ENCODE measurements around the gene MCU.

The MCU gene

DNA sequence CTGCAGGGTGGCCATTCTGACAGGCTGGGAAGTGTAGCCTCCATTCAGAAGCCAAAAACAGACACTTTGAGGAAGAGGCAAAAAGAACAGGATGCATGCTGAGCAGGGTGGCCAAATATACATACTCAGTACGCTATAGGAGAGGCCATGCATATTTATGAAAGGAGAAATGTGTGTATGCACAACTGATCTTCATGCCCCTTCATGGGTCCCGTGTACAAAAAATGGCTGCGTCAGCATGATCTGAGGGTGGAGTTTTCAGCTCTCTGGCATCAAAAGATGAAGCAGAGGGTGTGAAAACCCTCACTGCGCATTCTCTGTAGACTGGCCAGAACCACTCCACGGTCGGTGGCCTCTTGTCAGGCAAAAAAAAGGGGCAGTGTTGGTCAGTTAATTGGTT, 166.1 kb downstream of the MCU start:
- no peak overlapping the region for H3K4me3 ChIP-seq (replicated peaks; ENCODE audit: low read depth, low read length)
- no peak for DNase-seq (ENCODE audit: low read depth)
- TF ChIP-seq, protein P1, sequence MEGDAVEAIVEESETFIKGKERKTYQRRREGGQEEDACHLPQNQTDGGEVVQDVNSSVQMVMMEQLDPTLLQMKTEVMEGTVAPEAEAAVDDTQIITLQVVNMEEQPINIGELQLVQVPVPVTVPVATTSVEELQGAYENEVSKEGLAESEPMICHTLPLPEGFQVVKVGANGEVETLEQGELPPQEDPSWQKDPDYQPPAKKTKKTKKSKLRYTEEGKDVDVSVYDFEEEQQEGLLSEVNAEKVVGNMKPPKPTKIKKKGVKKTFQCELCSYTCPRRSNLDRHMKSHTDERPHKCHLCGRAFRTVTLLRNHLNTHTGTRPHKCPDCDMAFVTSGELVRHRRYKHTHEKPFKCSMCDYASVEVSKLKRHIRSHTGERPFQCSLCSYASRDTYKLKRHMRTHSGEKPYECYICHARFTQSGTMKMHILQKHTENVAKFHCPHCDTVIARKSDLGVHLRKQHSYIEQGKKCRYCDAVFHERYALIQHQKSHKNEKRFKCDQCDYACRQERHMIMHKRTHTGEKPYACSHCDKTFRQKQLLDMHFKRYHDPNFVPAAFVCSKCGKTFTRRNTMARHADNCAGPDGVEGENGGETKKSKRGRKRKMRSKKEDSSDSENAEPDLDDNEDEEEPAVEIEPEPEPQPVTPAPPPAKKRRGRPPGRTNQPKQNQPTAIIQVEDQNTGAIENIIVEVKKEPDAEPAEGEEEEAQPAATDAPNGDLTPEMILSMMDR (IDR thresholded peaks at IDR 0.05; ENCODE audit: low read length, missing control alignments), result no peak

DNA sequence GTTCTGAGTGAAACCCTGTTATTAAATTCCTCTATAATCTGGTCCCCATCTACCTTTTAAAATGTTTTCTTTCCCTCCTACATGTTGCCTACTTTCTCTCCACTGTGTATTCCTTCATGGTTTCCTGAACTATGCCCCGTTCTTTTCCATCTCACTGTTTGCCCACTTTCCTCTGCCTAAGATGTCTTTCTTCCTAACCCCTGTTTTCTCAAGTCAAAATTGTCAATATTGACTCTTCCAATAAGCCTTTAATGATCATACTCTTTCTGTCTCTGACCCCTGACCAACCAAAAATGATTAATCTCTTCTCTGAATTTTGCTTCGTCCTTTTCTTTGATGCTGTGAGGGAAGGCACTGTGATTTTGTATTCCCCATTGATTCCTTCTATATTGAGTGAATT, 171.0 kb downstream of the MCU start:
- TF ChIP-seq, protein P1 (IDR thresholded peaks at IDR 0.05; ENCODE audit: low read length, missing control alignments), result no peak

DNA sequence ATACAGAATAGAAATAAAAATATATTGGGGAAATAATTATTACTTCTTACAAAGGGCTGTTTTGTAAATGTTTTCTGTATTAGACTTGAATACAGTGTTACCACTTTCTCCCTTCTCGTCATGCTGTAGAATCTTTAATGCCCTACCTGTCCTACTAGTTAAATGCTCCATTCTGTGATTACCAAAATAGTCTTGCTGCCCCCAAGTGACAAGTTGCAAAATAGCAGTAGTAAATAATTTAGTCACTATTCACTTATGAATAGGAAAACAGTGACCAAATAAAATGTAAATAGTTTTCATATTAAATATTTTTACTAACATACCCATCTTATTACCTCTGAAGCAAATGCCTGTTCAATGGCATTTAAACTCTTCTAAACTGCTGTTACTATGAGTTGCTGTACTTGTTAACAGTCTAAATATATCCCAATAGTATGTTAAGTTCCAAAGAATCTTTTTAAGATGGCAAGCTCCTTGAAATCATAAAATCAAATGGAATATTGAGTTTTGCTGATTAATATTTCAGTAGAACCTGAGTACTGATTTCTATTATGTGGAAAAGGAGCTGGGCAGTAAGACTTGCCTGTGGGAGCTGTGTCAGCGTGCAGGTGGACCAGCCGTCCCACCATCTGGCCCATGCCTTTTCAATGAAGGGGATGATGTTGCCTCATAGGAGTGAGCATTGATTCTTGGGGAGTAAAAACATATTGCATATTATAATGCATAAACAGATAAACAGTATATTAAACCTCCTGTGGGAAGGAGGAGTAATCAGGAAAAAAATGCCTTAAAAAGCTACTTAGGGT, 183.5 kb downstream of the MCU start:
- DNase-seq (ENCODE audit: low read depth), result peak; percentile 60
- H3K4me3 ChIP-seq (replicated peaks; ENCODE audit: low read depth, low read length), result no peak overlapping the region
- TF ChIP-seq, protein P1 (IDR thresholded peaks at IDR 0.05; ENCODE audit: low read length, missing control alignments), result peak; percentile 54

More for the DNA sequence above, 171.0 kb downstream of the MCU start:
- H3K4me3 ChIP-seq (replicated peaks; ENCODE audit: low read depth, low read length), result no peak overlapping the region
- no peak for DNase-seq (ENCODE audit: low read depth)

DNA sequence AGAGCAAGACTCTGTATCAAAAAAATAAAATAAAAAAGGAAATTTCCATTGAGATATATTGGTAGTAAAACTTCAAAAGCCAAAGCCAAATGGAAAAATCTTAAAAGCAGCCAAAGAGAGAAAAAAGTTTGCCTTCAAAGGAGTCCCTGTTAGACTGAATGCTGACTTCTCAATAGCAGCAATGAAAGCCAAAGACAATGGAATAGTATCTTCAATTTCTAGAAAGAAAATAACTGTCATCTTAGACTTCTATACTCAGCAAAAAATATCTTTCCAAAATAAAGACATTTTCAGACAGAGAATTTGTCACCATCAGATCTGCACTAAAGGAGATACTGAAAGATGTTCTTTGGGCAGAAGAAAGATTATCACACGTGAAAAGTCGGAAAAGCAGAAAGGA, 187.3 kb downstream of the MCU start:
- DNase-seq (ENCODE audit: low read depth), result no peak
- H3K4me3 ChIP-seq (replicated peaks; ENCODE audit: low read depth, low read length), result no peak overlapping the region

DNA sequence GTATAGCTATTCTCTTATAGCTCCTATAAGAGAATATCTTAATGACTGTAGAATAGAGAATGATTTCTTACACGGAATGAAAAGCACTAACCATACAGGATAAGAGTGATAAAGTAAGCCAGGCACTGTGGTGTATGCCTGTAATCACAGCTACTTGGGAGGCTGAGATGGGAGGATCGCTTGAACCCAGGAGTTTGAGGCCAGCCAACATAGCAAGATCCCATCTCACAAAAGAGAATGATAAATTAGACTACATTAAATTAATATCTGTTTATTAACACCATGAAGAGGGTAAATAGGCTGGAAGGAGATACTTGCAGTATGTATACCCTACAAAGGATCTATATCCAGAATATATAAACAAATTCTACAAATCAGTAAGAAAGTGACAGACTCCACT, 189.3 kb downstream of the MCU start:
- H3K4me3 ChIP-seq (replicated peaks; ENCODE audit: low read depth, low read length), result no peak overlapping the region
- TF ChIP-seq, protein P1 (IDR thresholded peaks at IDR 0.05; ENCODE audit: low read length, missing control alignments), result no peak
- DNase-seq (ENCODE audit: low read depth), result no peak

More for the DNA sequence above, 187.3 kb downstream of the MCU start:
- TF ChIP-seq, protein P1 (IDR thresholded peaks at IDR 0.05; ENCODE audit: low read length, missing control alignments), result no peak

DNA sequence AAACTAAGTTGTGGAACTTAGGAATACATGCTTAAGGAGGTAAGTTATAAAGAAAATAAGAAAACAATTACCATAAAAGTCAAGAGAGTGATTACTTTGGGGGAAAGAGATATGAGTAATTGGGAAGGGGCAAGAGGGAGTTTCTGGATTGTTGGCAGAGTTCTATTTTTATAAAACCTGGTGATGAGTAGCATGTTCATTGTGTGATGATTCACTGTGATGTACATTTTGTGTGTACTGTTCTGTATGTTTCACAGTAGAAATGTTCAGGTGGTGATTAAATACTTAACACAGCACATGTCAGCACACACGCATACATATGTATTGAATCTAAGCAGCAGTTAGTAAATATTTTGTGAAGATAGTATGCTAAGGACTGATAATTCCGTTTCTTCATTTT, 191.9 kb downstream of the MCU start:
- DNase-seq (ENCODE audit: low read depth), result no peak
- TF ChIP-seq, protein P1 (IDR thresholded peaks at IDR 0.05; ENCODE audit: low read length, missing control alignments), result no peak
- H3K4me3 ChIP-seq (replicated peaks; ENCODE audit: low read depth, low read length), result no peak overlapping the region

DNA sequence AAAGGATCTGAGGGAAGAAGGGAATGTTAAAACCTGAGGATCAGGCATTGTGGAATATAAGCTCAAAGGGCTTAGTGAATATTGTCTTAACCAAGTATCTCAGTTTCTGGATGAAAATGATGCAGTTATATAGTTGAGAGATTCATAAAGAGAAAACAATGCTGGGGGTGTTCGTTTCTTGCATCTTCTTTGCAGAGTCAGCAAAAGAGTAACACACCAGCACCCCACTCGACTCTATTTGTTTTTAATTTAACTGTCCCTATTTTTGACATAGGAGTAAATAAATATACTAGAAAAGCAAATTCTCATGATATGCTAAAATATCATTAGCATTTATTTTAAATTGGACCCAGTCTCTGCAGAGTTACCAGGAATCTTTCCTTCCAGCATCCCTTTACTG, 194.0 kb downstream of the MCU start:
- TF ChIP-seq, protein P1 (IDR thresholded peaks at IDR 0.05; ENCODE audit: low read length, missing control alignments), result no peak
- DNase-seq (ENCODE audit: low read depth), result no peak

More for the DNA sequence above, 194.0 kb downstream of the MCU start:
- H3K4me3 ChIP-seq (replicated peaks; ENCODE audit: low read depth, low read length), result no peak overlapping the region

Data from fibroblast of pulmonary artery (primary cell).